DMS53 treated with DMSO at 0.1 percent for 48 hours (cell line): ENCODE data around the gene LAMA4.

Source experiments
- DNase-seq: peaks from one replicate; lab custom pipeline; 2025; ENCODE audit not compliant: unreplicated experiment; lab: John Stamatoyannopoulos, UW

The LAMA4 gene

DNA sequence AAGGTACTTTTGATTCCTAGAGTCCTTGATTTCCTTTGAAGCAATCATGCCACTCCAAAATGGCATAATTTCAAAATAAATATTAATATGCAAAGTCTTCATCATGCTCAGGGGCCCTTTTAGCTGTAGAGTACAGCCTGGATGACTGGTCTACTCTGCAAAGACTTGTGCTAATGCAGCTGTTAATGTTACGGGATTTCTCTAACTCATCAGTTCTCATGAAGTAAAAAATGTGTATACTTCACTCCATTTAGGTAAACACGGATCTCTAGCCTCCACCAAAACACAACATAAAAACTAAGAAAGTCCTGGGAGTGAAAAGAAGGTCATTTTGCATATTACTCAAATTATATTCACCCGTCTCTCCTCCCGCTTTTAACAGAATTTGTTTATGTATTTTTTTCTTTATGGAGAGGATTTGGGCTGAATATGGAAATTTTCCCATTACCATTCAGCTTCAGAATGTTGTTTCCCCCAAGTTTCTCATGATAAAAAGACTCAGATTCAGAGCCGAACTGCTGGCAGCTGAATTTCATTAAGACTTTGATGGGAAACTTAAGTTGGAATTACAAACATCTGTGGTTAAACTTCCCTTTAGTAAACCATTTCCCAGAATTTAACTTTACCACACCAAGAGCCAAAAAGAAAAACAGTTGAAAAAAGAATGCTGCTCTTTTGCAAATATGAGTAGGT lies 8.7 kb downstream of the LAMA4 start:
- DNase-seq = no peak

DNA sequence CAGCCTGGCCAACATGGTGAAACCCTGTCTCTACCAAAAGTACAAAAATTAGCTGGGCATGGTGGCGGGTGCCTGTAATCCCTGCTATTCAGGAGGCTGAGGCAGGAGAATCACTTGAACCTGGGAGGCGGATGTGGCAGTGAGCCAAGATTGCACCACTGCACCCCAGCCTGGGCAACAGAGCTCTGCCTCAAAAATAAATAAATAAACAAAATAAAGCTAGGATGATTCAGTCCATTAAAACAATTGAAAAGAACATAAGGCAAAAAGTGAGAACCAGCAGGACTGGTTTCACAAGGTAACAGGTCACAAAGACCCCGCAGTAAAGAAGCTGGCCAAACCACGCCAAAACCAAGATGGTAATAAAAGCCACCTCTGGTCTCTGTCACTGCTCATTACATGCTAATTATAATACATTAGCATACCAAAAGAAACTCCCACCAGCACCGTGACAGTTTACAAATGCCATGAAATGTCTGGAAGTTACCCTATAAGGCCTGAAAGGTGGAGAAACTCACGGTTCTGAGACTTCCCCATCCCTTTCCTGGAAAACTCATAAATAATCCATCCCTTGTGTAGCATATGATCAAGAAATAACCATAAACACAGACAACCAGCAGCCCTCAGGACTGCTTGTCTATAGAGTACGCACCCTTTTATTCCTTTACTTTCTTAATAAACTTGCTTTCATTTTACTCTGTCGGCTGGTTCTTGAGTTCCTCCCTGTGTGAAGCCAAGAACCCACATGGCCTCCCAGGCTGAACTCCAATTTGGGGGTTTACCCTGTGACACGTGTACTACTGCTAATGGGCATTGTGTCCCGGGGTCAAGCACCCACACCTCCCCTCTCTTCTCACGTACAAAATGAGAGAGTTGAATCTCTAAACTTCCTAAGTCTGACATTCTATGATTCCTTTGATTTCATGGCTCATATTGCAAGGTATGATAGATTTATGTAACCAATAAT lies 10.2 kb downstream of the LAMA4 start:
- DNase-seq = peak; percentile 35

DNA sequence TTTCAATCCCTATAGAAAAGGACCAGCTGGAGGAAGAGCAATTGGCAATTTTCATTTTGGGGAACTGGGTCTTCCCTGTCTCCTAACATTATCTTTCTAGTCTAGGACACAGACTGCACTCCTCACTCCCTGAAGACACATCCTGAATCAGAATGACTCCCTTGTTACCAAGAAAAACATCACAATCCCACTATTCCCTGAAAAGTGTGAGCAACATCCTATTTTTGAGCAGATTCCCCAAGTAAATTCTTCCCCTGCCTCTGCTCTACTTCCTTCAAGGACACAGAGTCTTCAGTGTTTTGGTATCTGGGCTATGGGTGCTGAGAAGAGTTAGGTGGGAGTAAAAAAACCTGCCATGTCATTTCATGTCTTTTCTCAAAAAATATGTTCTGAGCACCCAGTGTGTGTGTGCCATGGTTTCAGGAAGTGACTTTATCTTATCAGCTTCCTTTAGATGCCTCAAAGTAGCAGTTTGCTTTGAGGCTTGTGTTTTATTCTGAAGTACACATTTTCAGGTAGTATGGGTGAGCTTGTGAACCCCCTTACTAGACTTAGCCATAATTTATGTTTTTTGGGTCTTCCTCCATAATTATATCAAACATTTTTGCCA lies 12.4 kb downstream of the LAMA4 start:
- DNase-seq = no peak

DNA sequence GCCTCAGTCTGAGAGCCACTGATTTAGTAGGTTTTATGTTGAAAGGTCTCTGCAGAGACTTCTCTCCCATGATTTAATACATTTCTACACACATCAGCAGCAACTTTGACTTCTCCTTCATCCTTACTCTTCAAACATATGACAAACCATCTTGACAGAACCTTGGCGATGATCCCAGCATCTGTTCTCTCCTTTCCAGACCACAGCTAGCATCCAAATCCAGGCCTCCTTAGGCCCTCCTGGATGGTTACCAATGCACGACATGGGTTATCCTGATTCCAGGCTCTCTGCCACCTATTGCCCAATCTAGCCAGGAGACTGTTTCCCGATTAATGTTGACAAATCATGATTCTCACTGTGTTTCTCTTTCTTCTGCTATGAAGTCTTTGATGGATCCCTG lies 16.8 kb downstream of the LAMA4 start:
- DNase-seq = no peak

DNA sequence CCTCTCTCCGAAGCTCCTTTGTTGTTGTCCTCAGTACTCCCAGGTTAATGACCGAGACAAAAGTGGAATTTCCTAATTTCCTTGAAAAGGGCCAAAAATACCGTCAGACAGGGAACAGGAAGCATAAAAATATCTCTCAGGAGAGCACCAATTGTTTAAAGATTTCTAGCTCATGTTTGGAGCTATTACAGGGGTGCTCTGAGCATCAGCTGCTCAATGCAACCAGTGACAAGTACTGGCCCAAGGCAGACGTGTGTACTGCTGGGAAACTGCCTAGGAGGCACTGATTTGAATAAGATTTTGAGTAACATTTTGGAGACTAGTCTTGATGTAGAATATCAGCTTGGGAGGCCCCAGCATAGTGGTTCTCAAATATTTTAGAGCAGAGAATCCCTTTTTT lies 17.3 kb downstream of the LAMA4 start:
- DNase-seq = no peak

DNA sequence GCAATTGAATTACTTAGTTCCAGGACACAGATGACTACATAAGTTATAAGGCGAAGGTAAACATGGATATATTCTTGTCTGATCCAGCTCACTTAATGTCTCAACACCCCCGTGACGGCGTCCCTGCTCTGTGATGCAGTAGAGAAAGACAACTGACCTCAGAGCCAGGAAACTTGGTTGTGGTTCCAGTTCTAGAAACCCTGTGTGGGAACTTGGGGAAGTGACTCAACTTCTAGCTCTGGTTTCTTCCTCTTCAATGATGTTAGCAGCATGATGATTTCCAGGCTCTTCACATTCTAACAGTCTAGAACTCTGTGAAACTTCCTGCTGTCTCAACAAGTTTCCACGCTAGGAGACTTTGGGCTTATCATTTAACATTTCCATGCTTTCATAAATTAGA lies 18.4 kb downstream of the LAMA4 start:
- no peak for DNase-seq

DNA sequence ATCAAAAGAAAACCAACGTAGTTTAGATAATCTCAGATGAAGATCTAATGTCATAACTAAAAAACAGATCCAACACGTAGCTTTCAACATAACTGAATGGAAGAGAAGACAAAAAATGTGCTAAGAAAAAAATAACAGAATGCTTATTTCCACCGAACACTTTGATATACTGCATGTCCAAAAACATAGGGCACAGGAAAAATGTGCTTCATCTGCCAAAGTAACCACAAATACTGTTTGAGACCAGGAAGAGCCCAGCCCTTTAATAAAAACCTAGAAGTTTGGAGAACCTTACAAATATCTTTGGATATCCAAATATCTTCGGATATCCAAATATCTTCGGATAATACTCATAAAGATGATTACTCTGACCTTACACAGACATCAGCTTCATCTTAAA lies 19.8 kb downstream of the LAMA4 start:
- DNase-seq = no peak

DNA sequence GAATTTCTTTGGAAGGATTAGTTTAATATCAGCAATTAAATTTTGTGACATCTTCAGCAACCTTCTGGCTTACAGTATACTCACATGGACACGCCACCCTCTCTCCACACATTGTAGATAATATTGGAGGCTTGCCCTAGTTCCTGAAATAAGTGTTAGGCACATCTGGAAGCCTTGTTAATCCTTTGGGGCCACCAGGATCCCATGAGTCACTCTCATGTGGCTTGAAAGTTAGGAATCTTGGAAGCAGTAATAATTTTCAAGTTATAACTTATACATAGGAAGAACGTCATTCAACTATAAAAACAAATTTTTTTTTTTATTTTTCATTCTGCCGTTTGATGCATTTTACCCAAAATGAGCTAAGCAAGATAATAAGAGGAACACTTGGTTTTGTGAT lies 20.5 kb downstream of the LAMA4 start:
- no peak for DNase-seq

DNA sequence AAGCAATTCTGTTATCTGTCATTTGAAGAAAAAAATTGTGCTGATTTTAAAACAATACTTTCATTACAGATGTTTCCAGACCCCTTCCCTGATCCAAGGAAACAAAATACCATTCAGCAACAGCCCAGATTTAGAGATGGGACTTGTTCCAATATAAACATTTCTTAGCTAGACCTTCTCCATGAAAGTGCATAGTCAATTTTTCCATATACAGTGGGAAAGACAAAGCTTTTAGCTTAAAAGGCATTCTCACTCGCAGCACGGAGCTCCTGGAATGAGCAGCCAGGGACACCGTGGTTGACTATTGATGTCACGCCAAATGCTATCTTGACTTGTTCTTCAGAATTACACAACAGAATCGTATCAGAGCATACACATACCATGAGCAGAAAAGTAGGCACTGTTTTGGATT lies 21.5 kb downstream of the LAMA4 start:
- DNase-seq = no peak

DNA sequence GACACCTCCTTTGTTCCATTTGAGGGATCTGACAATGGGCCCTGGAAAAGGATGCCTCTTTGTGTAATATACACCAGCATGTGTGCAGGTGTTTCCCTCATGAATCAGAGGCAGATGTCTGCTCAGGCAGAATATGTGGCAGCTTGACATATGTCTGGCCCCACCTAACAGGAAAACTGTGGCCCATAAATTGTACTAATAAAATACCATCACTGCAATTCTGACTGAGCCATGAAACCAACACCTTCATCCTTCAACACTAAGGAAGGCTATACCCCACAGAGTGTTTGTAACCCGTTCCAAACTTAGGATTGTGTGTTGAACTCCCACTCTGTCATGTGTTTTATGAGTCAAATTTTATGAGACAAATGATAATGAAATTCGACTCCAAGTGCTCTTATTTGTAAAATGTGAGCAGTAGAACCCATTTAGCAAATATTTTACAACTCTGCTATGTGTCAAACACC lies 22.7 kb downstream of the LAMA4 start:
- peak; percentile 78 for DNase-seq

DNA sequence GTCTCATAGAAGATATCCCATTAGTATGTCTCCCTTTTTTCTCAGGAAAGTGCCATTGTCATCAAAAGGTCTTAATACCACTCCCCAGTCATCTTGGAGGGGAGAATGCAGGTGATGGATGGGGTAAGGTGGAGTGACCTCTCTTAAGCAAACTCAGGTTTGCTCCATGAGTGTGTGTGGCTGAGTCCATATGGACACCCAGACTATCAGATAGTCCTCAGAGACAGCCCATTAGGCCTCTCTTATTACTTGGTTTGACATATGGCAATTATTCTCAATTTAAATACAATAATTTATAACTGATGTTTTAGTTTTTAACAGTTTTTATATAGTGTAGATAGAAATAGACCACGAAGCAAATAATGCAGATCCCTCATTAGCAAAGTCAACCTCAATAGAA lies 23.2 kb downstream of the LAMA4 start:
- no peak for DNase-seq

DNA sequence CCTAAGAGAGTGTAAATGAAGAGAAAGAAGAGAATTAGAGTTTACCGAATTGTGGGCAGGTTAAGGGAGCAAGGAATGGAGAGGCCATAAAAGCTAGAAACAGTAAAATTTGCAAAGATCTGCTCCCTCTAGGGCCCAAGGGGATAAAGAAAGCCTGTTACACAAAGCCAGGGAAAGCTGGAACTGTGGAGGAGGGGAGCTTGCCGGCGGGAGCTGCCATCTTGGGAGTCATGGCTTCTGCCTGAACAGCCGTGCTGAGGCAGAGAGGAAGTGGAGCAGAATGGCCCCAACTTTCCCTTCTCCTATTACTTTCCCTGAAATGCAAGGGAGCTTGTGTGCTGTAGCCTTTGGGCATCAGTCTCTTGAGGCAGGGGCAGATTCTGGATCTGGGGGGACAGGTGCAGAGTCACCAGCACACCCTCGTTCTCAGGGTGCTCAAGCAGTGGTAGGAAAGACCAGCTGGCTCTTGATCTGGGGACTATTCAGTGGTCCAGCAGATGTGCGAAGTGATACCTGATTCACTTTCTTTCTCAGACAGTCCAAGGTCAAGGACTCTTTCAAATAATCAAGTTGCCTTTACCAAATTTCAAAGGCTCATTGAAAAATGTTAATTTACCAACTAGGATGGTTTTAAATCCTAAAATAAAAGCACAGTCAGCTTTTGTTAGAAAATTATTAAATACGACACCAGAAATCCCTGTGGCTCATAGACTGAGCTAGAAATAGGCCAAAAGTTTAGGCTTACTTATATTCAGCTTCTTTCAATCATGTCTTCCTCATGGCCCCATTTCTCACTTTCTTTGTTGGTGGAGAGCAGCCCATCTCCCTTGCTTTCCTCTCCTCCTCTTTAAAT lies 25.7 kb downstream of the LAMA4 start:
- no peak for DNase-seq

DNA sequence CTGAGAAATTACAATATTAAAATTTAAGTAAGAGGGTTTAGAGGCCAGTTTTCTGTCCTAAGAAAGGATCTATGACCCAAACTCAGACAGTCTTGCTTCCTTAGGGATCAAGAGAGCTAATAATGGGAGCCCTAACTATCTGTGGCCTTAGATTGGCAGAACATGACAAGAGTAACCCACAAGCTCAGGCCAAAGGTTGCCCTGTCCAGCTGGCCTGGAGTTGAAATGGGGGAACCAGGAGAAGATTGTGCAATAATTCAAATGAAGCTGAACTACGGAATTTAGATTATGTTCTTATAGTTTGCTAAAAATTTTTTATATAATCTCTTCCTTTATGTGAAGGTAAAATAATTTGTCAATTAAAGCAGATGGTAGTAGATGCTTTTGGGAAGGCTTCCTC lies 26.4 kb downstream of the LAMA4 start:
- DNase-seq = no peak

DNA sequence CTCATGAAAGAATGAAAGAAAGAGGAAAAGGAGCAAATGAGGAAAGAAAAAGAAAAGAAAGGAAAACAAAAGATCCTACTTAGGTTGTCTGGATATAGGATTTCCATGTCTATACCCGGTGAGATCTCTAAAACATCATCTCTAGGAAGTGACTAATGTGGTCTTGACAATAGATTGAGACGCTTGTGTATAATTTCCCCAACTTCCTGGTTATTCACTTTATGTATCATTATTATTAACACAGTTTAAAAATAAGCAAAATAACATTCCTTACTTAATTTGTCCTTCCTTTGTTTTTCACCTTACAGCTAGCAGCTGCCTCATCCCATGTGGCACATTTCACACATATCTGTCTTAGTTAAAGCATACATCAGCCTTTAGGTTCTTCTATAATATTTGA lies 27.0 kb downstream of the LAMA4 start:
- DNase-seq = no peak

DNA sequence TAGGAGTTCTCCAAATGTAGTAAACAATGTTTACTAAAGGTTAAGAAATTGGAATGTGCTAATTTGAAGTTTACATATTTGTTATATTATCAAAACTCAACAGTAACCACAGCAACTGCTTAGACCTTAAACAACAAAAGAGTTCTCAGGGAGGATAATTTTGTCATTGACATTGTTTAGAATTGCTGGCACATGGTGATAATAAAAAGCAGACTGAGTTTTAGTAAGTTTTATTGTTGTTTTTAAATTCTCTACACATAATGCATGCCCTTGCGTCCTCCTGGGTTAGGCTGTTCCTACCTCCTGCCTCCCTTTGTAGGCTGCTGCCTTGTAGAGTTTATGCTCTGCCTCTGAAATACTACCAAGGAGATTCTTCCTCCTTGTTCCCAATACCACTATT lies 28.7 kb downstream of the LAMA4 start:
- DNase-seq = no peak

DNA sequence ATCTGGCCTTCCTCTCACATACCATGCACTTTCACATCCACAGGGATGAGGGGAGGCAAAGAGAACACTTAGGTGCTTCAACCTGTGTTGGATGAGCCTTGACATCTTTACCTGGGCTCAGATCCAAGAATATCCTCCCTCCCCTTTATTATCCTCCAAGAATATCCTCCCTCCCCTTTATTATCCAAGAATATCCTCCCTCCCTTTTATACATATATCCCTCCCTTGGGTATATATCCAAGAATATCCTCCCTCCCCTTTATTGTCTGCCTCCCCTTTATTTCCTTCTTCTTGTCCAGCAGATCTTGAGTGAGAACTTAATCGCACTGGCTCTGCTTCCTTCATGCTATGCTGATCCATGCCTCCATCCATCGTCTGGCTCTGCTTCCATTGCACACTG lies 30.3 kb downstream of the LAMA4 start:
- no peak for DNase-seq

DNA sequence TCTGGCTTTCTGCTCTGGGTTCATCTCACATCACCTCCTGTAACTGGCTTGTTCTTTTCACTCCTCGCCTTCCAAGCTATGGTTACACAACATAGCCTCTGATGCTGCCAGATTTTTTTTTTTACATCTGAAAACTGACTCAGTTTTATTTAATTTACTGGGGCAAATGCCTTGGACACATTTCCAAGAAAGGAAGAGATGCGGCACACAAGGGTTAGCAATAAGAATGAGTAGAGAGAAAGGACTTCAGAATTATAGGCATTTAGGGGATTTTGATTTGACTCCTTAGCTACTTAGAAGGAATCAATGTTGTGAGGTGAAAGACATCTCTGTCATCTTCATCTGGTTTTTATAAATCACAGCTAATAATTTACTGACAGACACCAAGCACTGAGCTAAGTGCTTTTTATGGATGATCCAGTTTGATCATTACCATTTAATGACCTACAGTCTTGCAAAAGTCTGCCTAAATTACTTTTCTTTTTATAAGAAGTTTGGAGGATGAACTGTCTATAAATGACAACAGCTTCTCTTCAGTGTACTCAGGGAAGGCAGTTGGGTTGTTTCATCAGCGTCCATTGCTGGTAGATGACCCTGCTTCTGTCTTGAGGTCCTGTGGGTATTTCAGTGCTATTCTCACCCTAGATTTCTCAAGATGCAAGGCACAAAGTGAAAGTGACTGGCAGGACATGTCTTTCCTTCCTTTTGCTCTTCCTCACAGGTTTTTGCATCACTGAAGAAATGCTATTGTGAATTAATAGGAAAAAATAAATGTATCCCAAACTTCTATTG lies 31.1 kb downstream of the LAMA4 start:
- DNase-seq = no peak

DNA sequence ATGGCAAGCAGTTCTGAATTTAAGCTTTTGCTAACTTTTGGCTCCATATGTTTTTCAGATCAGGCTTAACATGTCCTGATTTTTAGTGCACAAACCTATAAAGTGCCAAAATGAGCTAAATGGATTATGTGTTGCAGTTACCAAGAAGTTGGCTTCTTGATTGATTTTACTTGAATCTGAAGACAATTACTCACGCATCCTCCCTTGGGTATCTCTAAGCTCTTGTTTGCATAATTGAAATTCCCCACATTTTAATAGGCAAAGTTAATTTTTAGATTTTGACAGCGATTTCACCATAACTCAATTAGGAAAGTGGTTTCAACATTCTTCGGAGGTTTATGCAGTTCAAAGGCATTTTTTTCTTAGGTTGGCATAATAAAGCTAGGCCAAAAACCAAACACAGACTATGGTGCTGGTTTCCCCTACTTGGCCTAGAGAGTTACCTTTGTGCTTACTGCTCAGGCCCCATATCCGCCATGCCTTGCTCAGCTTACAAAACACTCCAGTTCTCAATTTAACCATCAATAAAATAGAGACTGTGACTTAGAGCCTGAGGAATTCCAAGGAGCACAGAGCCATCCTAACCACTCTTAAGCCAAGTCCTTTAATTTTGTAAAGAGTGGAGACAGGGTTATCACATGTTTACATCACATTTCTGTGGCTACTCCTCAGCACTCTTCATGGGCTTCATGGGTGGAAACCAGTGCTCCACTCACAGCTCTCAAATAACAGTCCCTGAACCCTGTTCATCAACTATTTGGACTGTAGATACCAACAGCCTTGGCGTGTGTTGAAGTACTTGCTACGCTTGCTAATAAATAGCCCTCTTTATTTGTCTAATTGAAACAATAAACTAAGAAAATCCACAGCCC lies 32.1 kb downstream of the LAMA4 start:
- DNase-seq = no peak

DNA sequence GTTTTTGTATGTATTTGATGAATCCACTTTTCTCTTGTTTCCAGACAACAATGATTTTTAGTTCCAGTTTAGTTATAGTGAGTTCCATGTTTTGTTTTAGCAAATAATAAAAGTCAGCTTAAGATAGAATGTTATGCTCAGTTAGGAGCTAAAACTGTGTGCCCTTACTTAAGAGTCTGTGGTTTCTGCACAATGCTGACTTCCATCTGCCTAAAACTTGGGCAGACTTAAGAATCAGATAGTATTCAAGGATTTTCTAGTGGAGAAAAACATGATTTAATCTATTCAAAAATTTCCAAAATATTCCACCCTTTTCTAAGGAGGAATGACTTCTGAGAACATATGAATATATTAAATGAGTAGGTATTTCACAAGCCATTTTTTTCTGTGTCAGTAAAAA lies 32.8 kb downstream of the LAMA4 start:
- DNase-seq = no peak
